ENCODE data around the gene FIZ1.
A peak's percentile ranks its signal among the peaks of the same experiment; 100 is the strongest.

Gene FIZ1

GRCh38 chr19:55644842-55645511 is 45.7 kb upstream of the FIZ1 start:
- DNase-seq (ENCODE audit: low read depth) = no peak
- TF ChIP-seq CTCF (conservative IDR thresholded peaks at IDR 0.05; ENCODE audit: low read length) = no peak
- peak overlapping the region; percentile 70 for H3K4me3 ChIP-seq (ENCODE audit: low read length)

DNA sequence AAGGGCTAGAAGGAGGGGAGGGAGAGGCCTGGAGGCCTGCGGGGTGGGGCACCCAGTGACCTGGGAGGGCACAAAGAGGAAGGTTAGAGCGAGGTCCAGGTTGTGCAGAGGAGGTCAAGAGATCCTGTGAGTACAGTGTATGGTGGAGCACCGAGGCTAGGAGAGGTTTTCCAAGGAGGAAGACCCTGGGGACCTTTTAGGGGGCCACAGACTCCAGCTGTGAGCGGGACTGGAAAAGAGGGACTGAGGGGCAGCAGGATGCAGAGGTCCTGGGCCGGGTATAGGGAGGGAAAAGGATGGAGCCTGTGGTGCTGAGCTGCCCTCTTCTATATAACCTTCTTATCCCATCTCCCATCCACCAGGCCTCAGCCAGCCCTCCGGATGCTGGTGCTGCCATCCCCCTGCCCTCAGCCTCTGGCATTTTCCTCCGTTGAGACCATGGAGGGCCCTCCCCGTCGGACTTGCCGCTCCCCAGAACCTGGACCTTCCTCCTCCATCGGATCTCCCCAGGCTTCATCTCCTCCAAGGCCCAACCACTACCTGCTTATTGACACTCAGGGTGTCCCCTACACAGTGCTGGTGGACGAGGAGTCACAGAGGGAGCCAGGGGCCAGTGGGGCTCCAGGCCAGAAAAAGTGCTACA is 45.0 kb upstream of the FIZ1 start:
- DNase-seq (ENCODE audit: low read depth) = no peak
- no peak for TF ChIP-seq CTCF (conservative IDR thresholded peaks at IDR 0.05; ENCODE audit: low read length)
- peak overlapping the region; percentile 70 for H3K4me3 ChIP-seq (ENCODE audit: low read length)

GRCh38 chr19:55643887-55644176 is 44.5 kb upstream of the FIZ1 start:
- DNase-seq (ENCODE audit: low read depth) = no peak
- peak overlapping the region; percentile 70 for H3K4me3 ChIP-seq (ENCODE audit: low read length)
- TF ChIP-seq CTCF (conservative IDR thresholded peaks at IDR 0.05; ENCODE audit: low read length) = no peak

DNA sequence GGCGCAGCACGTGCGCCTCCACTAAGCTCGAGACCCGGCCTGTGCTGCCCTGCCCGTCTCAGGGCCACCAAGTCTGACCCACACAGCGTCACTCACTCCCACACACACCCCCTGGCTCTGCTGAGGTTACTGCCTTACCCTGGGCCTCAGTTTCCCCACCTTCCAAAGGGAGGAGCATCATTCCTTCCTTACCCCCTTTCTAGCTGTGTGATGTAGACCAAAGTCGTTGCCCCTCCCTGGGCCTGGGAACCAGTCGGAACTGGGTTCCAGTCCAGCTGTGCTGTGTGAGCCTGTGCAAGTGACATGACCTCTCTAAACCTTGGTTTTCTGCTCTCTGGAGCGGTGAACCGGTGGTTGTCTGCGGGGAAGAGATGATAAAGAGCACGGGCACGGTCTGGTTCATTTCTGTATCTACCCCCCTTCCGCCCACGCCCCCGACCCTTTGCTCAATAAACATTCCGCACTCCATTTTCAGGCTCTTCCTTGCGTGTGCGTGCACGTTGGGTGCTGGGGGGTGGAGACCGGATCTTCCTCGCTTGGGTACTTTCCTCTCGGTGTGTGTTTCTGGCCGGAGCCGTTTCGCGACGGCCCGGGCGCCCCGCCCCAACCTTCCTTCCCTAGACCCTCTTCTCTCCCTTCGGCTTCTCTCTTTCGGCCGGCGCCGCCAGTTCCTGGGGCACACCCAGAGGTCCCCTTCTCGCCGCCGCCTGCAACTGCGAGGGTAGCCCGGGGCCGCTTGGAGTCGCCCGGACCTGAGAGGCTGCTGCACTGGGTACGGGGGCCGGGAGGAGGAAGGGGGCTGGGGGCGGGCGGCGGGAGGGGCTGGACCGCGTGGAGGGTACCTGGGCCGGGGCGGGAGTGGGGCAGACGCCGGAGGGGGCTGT is 43.9 kb upstream of the FIZ1 start, which contains the start of gene ZNF581:
TSS of gene ZNF581 (plus strand) at position 647 of the 884 bp plus-strand sequence. CDS start 923 bp downstream, outside the sequence.
- TF ChIP-seq CTCF (conservative IDR thresholded peaks at IDR 0.05; ENCODE audit: low read length) = no peak
- peak; percentile 74 for DNase-seq (ENCODE audit: low read depth)
- H3K4me3 ChIP-seq (ENCODE audit: low read length) = peak within 1 kb of the TSS; percentile 70

- no peak for TF ChIP-seq CTCF (conservative IDR thresholded peaks at IDR 0.05; ENCODE audit: low read length)
- no peak for DNase-seq (ENCODE audit: low read depth)
Observed at GRCh38 chr19:55642153-55643002, 43.1 kb upstream of the FIZ1 start.

DNA sequence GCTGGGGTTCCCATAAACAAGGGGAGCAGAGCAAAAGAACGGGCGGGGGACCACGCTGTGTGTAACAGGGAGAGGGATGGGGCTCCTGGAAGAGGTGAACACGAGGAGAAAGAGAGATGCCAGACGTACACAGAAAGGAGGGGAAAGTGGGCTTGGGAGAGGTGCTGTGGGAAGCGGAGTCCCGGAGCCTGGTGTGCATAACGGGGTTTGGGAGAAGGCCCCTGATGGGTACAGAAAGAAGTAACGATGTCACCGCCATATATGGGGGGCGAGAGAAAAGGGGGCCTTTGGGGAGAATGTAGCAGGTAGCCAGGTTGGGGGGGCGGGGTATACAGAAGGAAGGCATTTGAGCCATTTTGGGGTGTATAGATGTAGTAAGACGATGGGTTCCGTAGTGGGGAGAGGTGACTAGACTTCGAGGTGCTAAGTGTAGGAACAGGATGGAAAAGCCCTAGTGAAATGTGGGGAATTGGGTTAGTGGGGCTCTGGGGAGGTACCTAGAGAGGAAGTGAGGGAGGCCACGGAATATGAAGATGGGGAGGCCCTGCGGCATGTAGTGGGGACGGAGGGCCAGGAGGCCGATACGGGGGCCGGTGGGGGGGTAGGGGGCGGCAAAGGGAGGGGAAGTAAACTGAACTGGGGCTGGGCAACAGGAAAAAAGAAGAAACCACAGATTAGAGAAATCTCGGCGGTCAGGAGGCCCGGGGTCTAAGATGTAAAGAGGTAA is 42.3 kb upstream of the FIZ1 start:
- peak overlapping the region; percentile 70 for H3K4me3 ChIP-seq (ENCODE audit: low read length)
- DNase-seq (ENCODE audit: low read depth) = no peak
- TF ChIP-seq CTCF (conservative IDR thresholded peaks at IDR 0.05; ENCODE audit: low read length) = no peak

More at GRCh38 chr19:55642153-55643002, 43.1 kb upstream of the FIZ1 start:
- peak overlapping the region; percentile 70 for H3K4me3 ChIP-seq (ENCODE audit: low read length)
